ENCODE data around the gene NT5DC1. TPM values are rescaled to one million over a fixed set of nuclear protein-coding genes. Genes with fewer than 3 reads are reported as not detected.

Gene NT5DC1
- polyA plus RNA-seq, 1 of the 3 experiments (the other 2 are of a cell fraction): 20.3 TPM

GRCh38 chr6:116070616-116071389 is 29.9 kb upstream of the NT5DC1 start:
- Histone ChIP-seq H3K9me2 (no peaks in the 10 kb centered on the region), H3K27me3 (ENCODE audit: insufficient read depth) (no peaks in the 10 kb centered on the region), H3K4me2 (no peak overlapping the region), H3K4me3 (ENCODE audit: low read depth in 2 of 2, low read length in 1 of 2) (no peak overlapping the region), H3K79me2 (ENCODE audit: insufficient read depth) (no peaks in the 10 kb centered on the region), H3K9ac (no peak overlapping the region), H2AFZ (ENCODE audit: low read depth) (no peak overlapping the region), H4K20me1 (ENCODE audit: insufficient read depth) (no peaks in the 10 kb centered on the region), H3K36me3 (replicated peaks in 1 of 2; ENCODE audit: control insufficient read depth in 1 of 2, insufficient read depth in 2 of 2, low read length in 1 of 2) (no peaks in the 10 kb centered on the region), H3K27ac (ENCODE audit: low read depth in 2 of 2, low read length in 1 of 2) (no peak overlapping the region), H3F3A (replicated peaks; ENCODE audit: insufficient read depth) (no peaks in the 10 kb centered on the region), H3K4me1 (ENCODE audit: control insufficient read depth in 1 of 2, insufficient read depth in 2 of 2, low read depth in 1 of 2, low read length in 1 of 2) (no peaks in the 10 kb centered on the region; a peak in 1 of 4 replicates), H3K9me3 (no peaks in the 10 kb centered on the region)
- WGBS (ENCODE audit: low lambda C conversion rate): 47% methylated on average over 2 of the region's 2 CpGs
- TF ChIP-seq SIN3A (IDR thresholded peaks at IDR 0.05; ENCODE audit: borderline replicate concordance, low read depth, low read length) (no peak), RFX5 (IDR thresholded peaks at IDR 0.05; ENCODE audit: low read length) (no peak), YY1 (IDR thresholded peaks at IDR 0.05; ENCODE audit: low read depth) (no peak), RXRA (IDR thresholded peaks at IDR 0.05; ENCODE audit: borderline replicate concordance, low read depth) (no peak), MEF2A (IDR thresholded peaks at IDR 0.05; ENCODE audit: borderline replicate concordance, low read depth) (no peak), GABPA (IDR thresholded peaks at IDR 0.05; ENCODE audit: low read depth) (no peak), IRF3 (IDR thresholded peaks at IDR 0.05; ENCODE audit: low read depth, low read length) (no peak), EP300 (IDR thresholded peaks at IDR 0.05; ENCODE audit: borderline replicate concordance in 1 of 2, low read depth in 1 of 2, low read length in 1 of 2) (no peak), MXI1 (IDR thresholded peaks at IDR 0.05; ENCODE audit: low read depth, low read length) (no peak), EZH2phosphoT487 (IDR thresholded peaks at IDR 0.05; ENCODE audit: borderline replicate concordance, low read depth) (no peak), NFIC (IDR thresholded peaks at IDR 0.05; ENCODE audit: borderline replicate concordance) (no peak)
- no peak for DNase-seq
- ChIA-PET CTCF (interaction anchor here (1.1 to 1.8 kb wide), 2 partner anchors 13 to 26 kb away, joined by 3 to 8 read pairs; no protein-coding TSS in a partner anchor), POLR2A (no interaction called here)

- Histone ChIP-seq H3K9me2 (peaks cover 2% of the 10 kb centered on the region; the same call in 1 of the 2 replicates), H3K4me2 (no peak overlapping the region), H3K9ac (no peak overlapping the region), H2AFZ (ENCODE audit: low read depth) (no peak overlapping the region), H3F3A (replicated peaks; ENCODE audit: insufficient read depth) (no peaks in the 10 kb centered on the region), H3K79me2 (ENCODE audit: insufficient read depth) (no peaks in the 10 kb centered on the region), H3K36me3 (replicated peaks in 1 of 2; ENCODE audit: control insufficient read depth in 1 of 2, insufficient read depth in 2 of 2, low read length in 1 of 2) (no peaks in the 10 kb centered on the region), H3K4me1 (ENCODE audit: control insufficient read depth in 1 of 2, insufficient read depth in 2 of 2, low read depth in 1 of 2, low read length in 1 of 2) (no peaks in the 10 kb centered on the region; a peak in 1 of 4 replicates), H3K9me3 (no peaks in the 10 kb centered on the region), H4K20me1 (ENCODE audit: insufficient read depth) (no peaks in the 10 kb centered on the region), H3K27me3 (ENCODE audit: insufficient read depth) (no peaks in the 10 kb centered on the region), H3K27ac (ENCODE audit: low read depth in 2 of 2, low read length in 1 of 2) (no peak overlapping the region), H3K4me3 (ENCODE audit: low read depth in 2 of 2, low read length in 1 of 2) (no peak overlapping the region)
- ChIA-PET POLR2A (no interaction called here), CTCF (interaction anchor here (1.8 kb wide), 1 partner anchor 25 kb away, joined by 8 read pairs; no protein-coding TSS in a partner anchor)
- no peak for DNase-seq
- WGBS (ENCODE audit: low lambda C conversion rate): 20% methylated on average over 1 of the region's 1 CpG
- TF ChIP-seq SIN3A (IDR thresholded peaks at IDR 0.05; ENCODE audit: borderline replicate concordance, low read depth, low read length): no peak
- no peak for TF ChIP-seq YY1 (IDR thresholded peaks at IDR 0.05; ENCODE audit: low read depth)
- TF ChIP-seq SMC3 (IDR thresholded peaks at IDR 0.05; ENCODE audit: low read depth, low read length): no peak
- TF ChIP-seq IRF3 (IDR thresholded peaks at IDR 0.05; ENCODE audit: low read depth, low read length): no peak
- TF ChIP-seq RAD21 (IDR thresholded peaks at IDR 0.05; ENCODE audit: low read length): no peak
- TF ChIP-seq USF2 (IDR thresholded peaks at IDR 0.05; ENCODE audit: borderline replicate concordance, low read depth, low read length): no peak
- TF ChIP-seq CHD2 (IDR thresholded peaks at IDR 0.05; ENCODE audit: low read length, partially characterized antibody): no peak
- no peak for TF ChIP-seq ELF1 (IDR thresholded peaks at IDR 0.05)
- no peak for TF ChIP-seq POLR2AphosphoS5 (IDR thresholded peaks at IDR 0.05; ENCODE audit: low read depth, low read length)
- no peak for TF ChIP-seq NFIC (IDR thresholded peaks at IDR 0.05; ENCODE audit: borderline replicate concordance)
- TF ChIP-seq FOXM1 (IDR thresholded peaks at IDR 0.05; ENCODE audit: low read depth): no peak
- TF ChIP-seq PBX3 (IDR thresholded peaks at IDR 0.05): no peak
- no peak for TF ChIP-seq ZBTB33 (IDR thresholded peaks at IDR 0.05; ENCODE audit: borderline replicate concordance, low read depth)
- TF ChIP-seq MEF2A (IDR thresholded peaks at IDR 0.05; ENCODE audit: borderline replicate concordance, low read depth): no peak
These were observed 28.3 kb upstream of the NT5DC1 start for GRCh38 chr6:116072368-116072767.
